HepG2 (cell line): Measurements from ENCODE around the gene TMEM184B. TPM values are rescaled to one million over a fixed set of nuclear protein-coding genes. Genes with fewer than 3 reads are reported as not detected.
A peak's percentile ranks its signal among the peaks of the same experiment; 100 is the strongest.

Experiments
- ASH2L ChIP-seq: fragments of 300-600, 200-600 bp; sonication (generic); IDR thresholded peaks from 2 replicates; pipeline ENCODE4 v1.7.0; 2017; ENCODE audit warnings: low read depth, mild to moderate bottlenecking, moderate library complexity, mixed read lengths, low read length; ENCODE audit not compliant: insufficient read length
- BCL6 ChIP-seq: IDR thresholded peaks from 2 replicates; pipeline ENCODE4 v1.6.1; 2016; ENCODE audit warnings: missing genetic modification reagents, missing compliant biosample characterization
- CEBPG ChIP-seq: IDR thresholded peaks from 2 replicates; pipeline ENCODE4 v1.6.1; 2016
- FOXA3 ChIP-seq: IDR thresholded peaks from 2 replicates; pipeline ENCODE4 v1.6.1; 2016; ENCODE audit warnings: missing genetic modification reagents, missing compliant biosample characterization
- GATAD2A ChIP-seq: IDR thresholded peaks from 2 replicates; pipeline ENCODE4 v1.6.1; 2016
- MIER2 ChIP-seq: IDR thresholded peaks from 2 replicates; pipeline ENCODE4 v1.6.1; 2016; ENCODE audit warnings: missing biosample characterization, missing genetic modification reagents
- NR2F1 ChIP-seq, 2 experiments: fragments of 450-650 bp in 1 of 2; formaldehyde crosslinking in 1 of 2; IDR thresholded peaks; 2 replicates each; pipeline versions ENCODE4 v1.5.0 to v1.6.1; 2016 to 2020; ENCODE audit warnings: mild to moderate bottlenecking in 1 of 2, missing compliant biosample characterization in 1 of 2, missing genetic modification reagents in 1 of 2, moderate library complexity in 1 of 2
- NR2F2 ChIP-seq: IDR thresholded peaks from 2 replicates; pipeline ENCODE4 v1.6.1; 2012; ENCODE audit warnings: low read depth, inconsistent platforms, borderline replicate concordance
- PCBP2 ChIP-seq: fragments of 200-400 bp; formaldehyde crosslinking; optimal IDR thresholded peaks from 2 replicates; pipeline ENCODE3; 2018; ENCODE audit warnings: low read length, low read depth; ENCODE audit not compliant: poor library complexity, severe bottlenecking
- SOX5 ChIP-seq: IDR thresholded peaks from 2 replicates; pipeline ENCODE4 v1.6.1; 2016; ENCODE audit warnings: borderline replicate concordance
- TBP ChIP-seq: sonication (generic); formaldehyde crosslinking; IDR thresholded peaks from 2 replicates; pipeline ENCODE4 v1.5.0; 2020; ENCODE audit warnings: missing genetic modification reagents
- XRCC5 ChIP-seq: fragments of 200-400 bp; formaldehyde crosslinking; optimal IDR thresholded peaks from 2 replicates; pipeline ENCODE3; 2017; ENCODE audit warnings: mild to moderate bottlenecking, low read length
- ZNF230 ChIP-seq: sonication (generic); formaldehyde crosslinking; IDR thresholded peaks from 2 replicates; pipeline ENCODE4 v1.4.0; 2020; ENCODE audit warnings: mild to moderate bottlenecking, missing genetic modification reagents
- ZNF446 ChIP-seq: sonication (generic); formaldehyde crosslinking; IDR thresholded peaks from 2 replicates; pipeline ENCODE4 v1.5.0; 2020; ENCODE audit warnings: mild to moderate bottlenecking, missing genetic modification reagents
- ZNF615 ChIP-seq: sonication (generic); formaldehyde crosslinking; IDR thresholded peaks from 2 replicates; pipeline ENCODE4 v1.5.0; 2020; ENCODE audit warnings: mild to moderate bottlenecking, missing genetic modification reagents, borderline replicate concordance
- polyA plus RNA-seq, 8 experiments: library from polyadenylated mRNA; depleted of rRNA in 3 of 8; stranded (reverse) in 7 of 8; unstranded in 1 of 8; fragments of >200 nt; fragmentation: Illumina TruSeq in 4 of 8; extraction: Trizol in 4 of 8; gene quantifications; 2 replicates each; pipeline versions ENCODE4 v1.2.1 to v1.2.3, GENCODE V29; 2011 to 2016; ENCODE audit warnings: low read depth in 4 of 8, missing spikeins in 1 of 8, mixed read lengths in 1 of 8; ENCODE audit not compliant: insufficient read depth in 1 of 8
- total RNA-seq, 5 experiments: library from RNA; depleted of rRNA; stranded (reverse); fragments of >200 nt; fragmentation: Illumina TruSeq; extraction: Trizol; gene quantifications; 2 replicates each; pipeline ENCODE4 v1.2.3, GENCODE V29; 2016; ENCODE audit warnings: low read depth in 1 of 5
- TF ChIP-seq, protein P1 (sequence below), 2 experiments: IDR thresholded peaks; 2 replicates each; pipeline ENCODE4 v1.6.1; 2011 to 2012; ENCODE audit warnings: low read length in 2 of 2, borderline replicate concordance in 1 of 2, low read depth in 1 of 2, mild to moderate bottlenecking in 1 of 2, moderate library complexity in 1 of 2
- TF ChIP-seq, protein P2 (sequence below): sonication (generic); formaldehyde crosslinking; IDR thresholded peaks from 2 replicates; pipeline ENCODE4 v1.4.0; 2020; ENCODE audit warnings: missing genetic modification reagents; ENCODE audit errors: not compliant biosample characterization
- TF ChIP-seq, protein P3 (sequence below), 2 experiments: fragments of 450-650 bp in 1 of 2; sonication (generic) in 1 of 2; formaldehyde crosslinking in 1 of 2; IDR thresholded peaks; 2 replicates each; pipeline versions ENCODE4 v1.6.1 to v1.8.0; 2016 to 2022; ENCODE audit warnings: antibody characterized with exemption in 1 of 2, mild to moderate bottlenecking in 1 of 2, missing genetic modification reagents in 1 of 2

Gene TMEM184B
- total and polyA plus RNA-seq, 2 of the 13 experiments (the other 11 are each of a cell fraction or from before 2014, with no cell fraction given): 15.9 to 16.0 TPM

DNA sequence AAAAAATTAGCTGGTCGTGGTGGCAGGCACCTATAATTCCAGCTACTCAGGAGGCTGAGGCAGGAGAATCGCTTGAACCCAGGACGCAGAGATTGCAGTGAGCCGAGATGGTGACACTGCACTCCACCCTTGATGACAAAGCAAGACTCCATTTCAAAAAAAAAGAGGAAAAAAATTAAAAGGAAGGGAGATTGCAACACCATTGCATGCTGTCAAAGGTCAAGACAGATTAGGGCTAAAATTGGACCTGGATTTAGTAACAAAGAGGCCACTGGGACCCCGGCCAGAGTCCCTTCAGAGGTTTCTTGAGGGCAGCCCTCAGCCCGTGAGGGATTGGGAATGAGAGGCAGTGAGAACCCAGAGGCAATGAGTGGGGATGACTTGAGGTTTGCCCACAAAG is 79.2 kb downstream of the TMEM184B start (continued):
- TF ChIP-seq CEBPG (CRISPR knock-in tag) (peak; percentile 88), NR2F2 (peak; percentile 85; the same call in 1 of the 2 replicates), ZNF230 (CRISPR knock-in tag) (no peak), FOXA3 (peak; percentile 28; the same call in 1 of the 2 replicates), XRCC5 (no peak), ASH2L (no peak), MIER2 (CRISPR knock-in tag) (no peak), NR2F1 (CRISPR knock-in tag; IDR thresholded peaks at IDR 0.05) (peak in 1 of 2 experiments; percentile 76; a peak in 1 of 4 replicates), ZNF446 (CRISPR knock-in tag) (no peak), ZNF615 (no peak), PCBP2 (no peak), BCL6 (CRISPR knock-in tag) (peak; percentile 20; the same call in 1 of the 2 replicates), TBP (CRISPR knock-in tag) (no peak), GATAD2A (CRISPR knock-in tag) (peak; percentile 44), SOX5 (peak; percentile 39; the same call in 1 of the 2 replicates)
- TF ChIP-seq, protein P1, sequence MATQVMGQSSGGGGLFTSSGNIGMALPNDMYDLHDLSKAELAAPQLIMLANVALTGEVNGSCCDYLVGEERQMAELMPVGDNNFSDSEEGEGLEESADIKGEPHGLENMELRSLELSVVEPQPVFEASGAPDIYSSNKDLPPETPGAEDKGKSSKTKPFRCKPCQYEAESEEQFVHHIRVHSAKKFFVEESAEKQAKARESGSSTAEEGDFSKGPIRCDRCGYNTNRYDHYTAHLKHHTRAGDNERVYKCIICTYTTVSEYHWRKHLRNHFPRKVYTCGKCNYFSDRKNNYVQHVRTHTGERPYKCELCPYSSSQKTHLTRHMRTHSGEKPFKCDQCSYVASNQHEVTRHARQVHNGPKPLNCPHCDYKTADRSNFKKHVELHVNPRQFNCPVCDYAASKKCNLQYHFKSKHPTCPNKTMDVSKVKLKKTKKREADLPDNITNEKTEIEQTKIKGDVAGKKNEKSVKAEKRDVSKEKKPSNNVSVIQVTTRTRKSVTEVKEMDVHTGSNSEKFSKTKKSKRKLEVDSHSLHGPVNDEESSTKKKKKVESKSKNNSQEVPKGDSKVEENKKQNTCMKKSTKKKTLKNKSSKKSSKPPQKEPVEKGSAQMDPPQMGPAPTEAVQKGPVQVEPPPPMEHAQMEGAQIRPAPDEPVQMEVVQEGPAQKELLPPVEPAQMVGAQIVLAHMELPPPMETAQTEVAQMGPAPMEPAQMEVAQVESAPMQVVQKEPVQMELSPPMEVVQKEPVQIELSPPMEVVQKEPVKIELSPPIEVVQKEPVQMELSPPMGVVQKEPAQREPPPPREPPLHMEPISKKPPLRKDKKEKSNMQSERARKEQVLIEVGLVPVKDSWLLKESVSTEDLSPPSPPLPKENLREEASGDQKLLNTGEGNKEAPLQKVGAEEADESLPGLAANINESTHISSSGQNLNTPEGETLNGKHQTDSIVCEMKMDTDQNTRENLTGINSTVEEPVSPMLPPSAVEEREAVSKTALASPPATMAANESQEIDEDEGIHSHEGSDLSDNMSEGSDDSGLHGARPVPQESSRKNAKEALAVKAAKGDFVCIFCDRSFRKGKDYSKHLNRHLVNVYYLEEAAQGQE (IDR thresholded peaks at IDR 0.05; ENCODE audit: borderline replicate concordance in 1 of 2, low read depth in 1 of 2, low read length in 2 of 2): no peak
- TF ChIP-seq, protein P2, sequence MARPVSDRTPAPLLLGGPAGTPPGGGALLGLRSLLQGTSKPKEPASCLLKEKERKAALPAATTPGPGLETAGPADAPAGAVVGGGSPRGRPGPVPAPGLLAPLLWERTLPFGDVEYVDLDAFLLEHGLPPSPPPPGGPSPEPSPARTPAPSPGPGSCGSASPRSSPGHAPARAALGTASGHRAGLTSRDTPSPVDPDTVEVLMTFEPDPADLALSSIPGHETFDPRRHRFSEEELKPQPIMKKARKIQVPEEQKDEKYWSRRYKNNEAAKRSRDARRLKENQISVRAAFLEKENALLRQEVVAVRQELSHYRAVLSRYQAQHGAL (CRISPR knock-in tag): no peak
- TF ChIP-seq, protein P3, sequence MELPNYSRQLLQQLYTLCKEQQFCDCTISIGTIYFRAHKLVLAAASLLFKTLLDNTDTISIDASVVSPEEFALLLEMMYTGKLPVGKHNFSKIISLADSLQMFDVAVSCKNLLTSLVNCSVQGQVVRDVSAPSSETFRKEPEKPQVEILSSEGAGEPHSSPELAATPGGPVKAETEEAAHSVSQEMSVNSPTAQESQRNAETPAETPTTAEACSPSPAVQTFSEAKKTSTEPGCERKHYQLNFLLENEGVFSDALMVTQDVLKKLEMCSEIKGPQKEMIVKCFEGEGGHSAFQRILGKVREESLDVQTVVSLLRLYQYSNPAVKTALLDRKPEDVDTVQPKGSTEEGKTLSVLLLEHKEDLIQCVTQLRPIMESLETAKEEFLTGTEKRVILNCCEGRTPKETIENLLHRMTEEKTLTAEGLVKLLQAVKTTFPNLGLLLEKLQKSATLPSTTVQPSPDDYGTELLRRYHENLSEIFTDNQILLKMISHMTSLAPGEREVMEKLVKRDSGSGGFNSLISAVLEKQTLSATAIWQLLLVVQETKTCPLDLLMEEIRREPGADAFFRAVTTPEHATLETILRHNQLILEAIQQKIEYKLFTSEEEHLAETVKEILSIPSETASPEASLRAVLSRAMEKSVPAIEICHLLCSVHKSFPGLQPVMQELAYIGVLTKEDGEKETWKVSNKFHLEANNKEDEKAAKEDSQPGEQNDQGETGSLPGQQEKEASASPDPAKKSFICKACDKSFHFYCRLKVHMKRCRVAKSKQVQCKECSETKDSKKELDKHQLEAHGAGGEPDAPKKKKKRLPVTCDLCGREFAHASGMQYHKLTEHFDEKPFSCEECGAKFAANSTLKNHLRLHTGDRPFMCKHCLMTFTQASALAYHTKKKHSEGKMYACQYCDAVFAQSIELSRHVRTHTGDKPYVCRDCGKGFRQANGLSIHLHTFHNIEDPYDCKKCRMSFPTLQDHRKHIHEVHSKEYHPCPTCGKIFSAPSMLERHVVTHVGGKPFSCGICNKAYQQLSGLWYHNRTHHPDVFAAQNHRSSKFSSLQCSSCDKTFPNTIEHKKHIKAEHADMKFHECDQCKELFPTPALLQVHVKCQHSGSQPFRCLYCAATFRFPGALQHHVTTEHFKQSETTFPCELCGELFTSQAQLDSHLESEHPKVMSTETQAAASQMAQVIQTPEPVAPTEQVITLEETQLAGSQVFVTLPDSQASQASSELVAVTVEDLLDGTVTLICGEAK (IDR thresholded peaks at IDR 0.05): no peak
- TF ChIP-seq, protein P3 (CRISPR knock-in tag; IDR thresholded peaks at IDR 0.05): no peak
